GM19455 (cell line): ENCODE data around the gene ANXA3.
A peak's percentile ranks its signal among the peaks of the same experiment; 100 is the strongest.

Experiments
- ATAC-seq: cut with Tn5 transposase; IDR thresholded peaks from one replicate; pipeline ENCODE4 v1.9.1; 2021; ENCODE audit not compliant: unreplicated experiment

Gene ANXA3

GRCh38 chr4:78642934-78643333 lies 91.4 kb downstream of the ANXA3 start:
- ATAC-seq, result no peak

GRCh38 chr4:78644063-78644691 lies 92.6 kb downstream of the ANXA3 start:
- ATAC-seq, result no peak

GRCh38 chr4:78644744-78645330 lies 93.3 kb downstream of the ANXA3 start:
- ATAC-seq, result peak; percentile 96

- no peak for ATAC-seq
These were observed 94.5 kb downstream of the ANXA3 start for GRCh38 chr4:78645853-78646757.

GRCh38 chr4:78647272-78647671 lies 95.7 kb downstream of the ANXA3 start:
- ATAC-seq, result no peak

GRCh38 chr4:78648640-78649363 lies 97.2 kb downstream of the ANXA3 start:
- ATAC-seq, result no peak

GRCh38 chr4:78650106-78651024 lies 98.8 kb downstream of the ANXA3 start:
- no peak for ATAC-seq

- no peak for ATAC-seq
These were observed 99.8 kb downstream of the ANXA3 start for GRCh38 chr4:78651250-78651860.

- ATAC-seq, result no peak
These were observed 100.8 kb downstream of the ANXA3 start for GRCh38 chr4:78652282-78652876.

GRCh38 chr4:78653655-78654054 lies 102.1 kb downstream of the ANXA3 start:
- ATAC-seq, result no peak

GRCh38 chr4:78654807-78655206 lies 103.2 kb downstream of the ANXA3 start:
- ATAC-seq, result no peak

- ATAC-seq, result no peak
These were observed 105.4 kb downstream of the ANXA3 start for GRCh38 chr4:78656968-78657445.

- no peak for ATAC-seq
These were observed 107.7 kb downstream of the ANXA3 start for GRCh38 chr4:78659264-78659663.

GRCh38 chr4:78659665-78660064 lies 108.1 kb downstream of the ANXA3 start:
- ATAC-seq, result no peak
